Heart right ventricle (tissue), 16 donors: ENCODE measurements around the gene CHIT1. TPM values are rescaled to one million over a fixed set of nuclear protein-coding genes. Genes with fewer than 3 reads are reported as not detected.

Source experiments
- ATAC-seq, 8 donors: fragments of 200-7000 bp; cut with Tn5 transposase; one replicate each; pipeline ENCODE4 v1.9.1; 2020; ENCODE audit warnings: mild to moderate bottlenecking in 8 of 8, moderate library complexity in 8 of 8, moderate number of reproducible peaks in 1 of 8
- DNase-seq, 2 donors: peaks; one replicate each; pipeline ENCODE4 v3.0.0-alpha.2; 2020
- H3K27ac ChIP-seq, 10 donors: fragments of 200-600 bp; sonication (generic) in 2 of 10; one replicate each; pipeline versions ENCODE4 v1.5.0 to v1.8.0; 2020 to 2022; ENCODE audit warnings: mild to moderate bottlenecking in 3 of 10
- H3K27me3 ChIP-seq, 7 donors: fragments of 200-600 bp; one replicate each; pipeline ENCODE4 v1.8.0; 2021 to 2022; ENCODE audit warnings: mild to moderate bottlenecking in 2 of 7
- H3K36me3 ChIP-seq, 9 donors: fragments of 200-600 bp; sonication (generic) in 1 of 9; one replicate each; pipeline versions ENCODE4 v1.5.0 to v1.8.0; 2020 to 2022; ENCODE audit warnings: mild to moderate bottlenecking in 2 of 9
- H3K4me1 ChIP-seq, 9 donors: fragments of 200-600 bp; sonication (generic) in 1 of 9; one replicate each; pipeline versions ENCODE4 v1.5.0 to v1.8.0; 2020 to 2022; ENCODE audit warnings: mild to moderate bottlenecking in 4 of 9
- H3K4me3 ChIP-seq, 10 donors: fragments of 200-600 bp; sonication (generic) in 2 of 10; one replicate each; pipeline versions ENCODE4 v1.5.0 to v1.8.0; 2020 to 2022; ENCODE audit warnings: mild to moderate bottlenecking in 7 of 10, moderate library complexity in 2 of 10
- H3K9me3 ChIP-seq, 11 donors: fragments of 200-600 bp in 10 of 11; sonication (generic) in 2 of 11; one replicate each; pipeline versions ENCODE4 v1.5.0 to v1.8.0; 2013 to 2022; ENCODE audit warnings: mild to moderate bottlenecking in 2 of 11, control low read depth in 1 of 11, moderate library complexity in 1 of 11
- CTCF ChIP-seq, 9 donors: fragments of 200-600 bp; sonication (generic) in 2 of 9; IDR thresholded peaks; one replicate each; pipeline versions ENCODE4 v1.5.0 to v1.8.0; 2021 to 2022; ENCODE audit warnings: antibody characterized with exemption in 9 of 9, mild to moderate bottlenecking in 5 of 9, moderate library complexity in 1 of 9
- WGBS, 2 donors: extraction: QIAGEN DNeasy Blood & Tissue Kit; methylation state at CpG; one replicate each; pipeline ENCODE4 v1.1.7; 2013; ENCODE audit warnings: inconsistent platforms in 1 of 2; 5-methylcytosine and 5-hydroxymethylcytosine counted together
- intact Hi-C, 10 donors: fragments of 100-400 bp; cut with DNase I; formaldehyde crosslinking; loops; one replicate each; pipeline versions ENCODE4 v1.11.1 to v1.14.2; 2022
- polyA plus RNA-seq, 2 donors: library from polyadenylated mRNA; stranded (reverse); fragments of 200-250 nt; gene quantifications; one replicate each; pipeline ENCODE4 v1.2.3, GENCODE V29; 2013
- total RNA-seq, 10 donors: library from RNA; stranded (reverse); fragmentation: NEBNext Ultra II Directional in 3 of 10; extraction: Animal tissue kit (Norgen Biotek cat#: 25700) in 3 of 10; gene quantifications; one replicate each; pipeline versions ENCODE4 v1.2.1 to v1.2.4, GENCODE V29; 2021 to 2023
- donor health status: Arrhythmogenic right ventricular cardiomyopathy.
- donor health status: ischemic (EF 13 %, LVEDD 7.1; RV severe dilation, severe dysfunction).
- donor health status: healthy with polysubstance abuse.
- donor health status: DM: no; HTN: yes; CAD: no.
- donor health status: DM: no; HTN: no; CAD: no.
- donor health status: ischemic (EF 25% LVEDD 6.9; RV normal size, moderate dysfunction).
- donor health status: ischemic (EF 25% LVEDD 5.7; RV mildly dilated, moderate dysfunction).
- donor health status: healthy.
- donor health status: DM: yes; HTN: yes; CAD: no.
- donor health status: Ischemic cardiomyopathy.
- donor health status: ischemic (EF 35%, LVEDD 5.7; RV mildly dilated, moderate dysfunction).
- donor health status: nonischemic (EF 11% LVEDD 7.7; RV severe dilation, severe dysfunction).
- donor health status: DM: yes; HTN: yes; CAD: no.
- donor health status: PGD.
- donor health status: ischemic (EF 29% LVEDD 5.4; RV normal size, mild dysfunction).
- donor health status: nonischemic (EF 23%, LVEDD 6.1; RV moderate dilation, normal function).

Gene CHIT1
- total and polyA plus RNA-seq, 12 donors, result 0.05 to 1.3 (median 0.28) TPM; not detected in 6

- ATAC-seq (no peak), DNase-seq (no peak)
- Histone ChIP-seq H3K27me3 (peaks cover 0 to 3% (median 0%) of the 10 kb centered on the region in 7 donors), H3K36me3 (no peaks in the 10 kb centered on the region), H3K4me1 (peaks cover 0 to 38% (median 16%) of the 10 kb centered on the region in 9 donors), H3K4me3 (no peak overlapping the region), H3K27ac (no peak overlapping the region), H3K9me3 (no peaks in the 10 kb centered on the region)
- 56% methylated on average over 3 of the region's 3 CpGs for WGBS, 2 donors
- intact Hi-C loops, result no loop called here
- no peak for TF ChIP-seq CTCF (IDR thresholded peaks at IDR 0.05)
These were observed 31.8 kb downstream of the CHIT1 start for GRCh38 chr1:203197625-203198024.

GRCh38 chr1:203196371-203196770, 33.1 kb downstream of the CHIT1 start:
- ATAC-seq (no peak), DNase-seq (no peak)
- intact Hi-C loops, result no loop called here
- H3K4me1 ChIP-seq, result peaks cover 0 to 25% (median 16%) of the 10 kb centered on the region in 9 donors
- H3K9me3 ChIP-seq, result no peaks in the 10 kb centered on the region
- no peak for TF ChIP-seq CTCF (IDR thresholded peaks at IDR 0.05)
- H3K27ac ChIP-seq, result no peak overlapping the region
- H3K4me3 ChIP-seq, result no peak overlapping the region
- 74 to 88% methylated on average over 3 of the region's 3 CpGs for WGBS, 2 donors
- no peaks in the 10 kb centered on the region for H3K36me3 ChIP-seq
- H3K27me3 ChIP-seq, result peaks cover 0 to 3% (median 0%) of the 10 kb centered on the region in 7 donors

- no peak overlapping the region for H3K4me3 ChIP-seq
- no peaks in the 10 kb centered on the region for H3K36me3 ChIP-seq
- TF ChIP-seq CTCF (IDR thresholded peaks at IDR 0.05), result no peak
- H3K4me1 ChIP-seq, result peaks cover 0 to 17% (median 4%) of the 10 kb centered on the region in 9 donors
- intact Hi-C loops, result no loop called here
- DNase-seq, result no peak
- peaks cover 0 to 4% (median 0%) of the 10 kb centered on the region in 7 donors for H3K27me3 ChIP-seq
- 94 to 99% methylated on average over 2 of the region's 2 CpGs for WGBS, 2 donors
- no peak overlapping the region for H3K27ac ChIP-seq
- H3K9me3 ChIP-seq, result no peaks in the 10 kb centered on the region
- ATAC-seq, result no peak
These were observed 38.5 kb downstream of the CHIT1 start for GRCh38 chr1:203190949-203191348.

- no peak overlapping the region for H3K27ac ChIP-seq
- peaks cover 0 to 4% (median 0%) of the 10 kb centered on the region in 7 donors for H3K27me3 ChIP-seq
- TF ChIP-seq CTCF (IDR thresholded peaks at IDR 0.05), result no peak
- WGBS, 2 donors, result 66 to 78% methylated on average over 7 of the region's 7 CpGs
- no peak overlapping the region for H3K4me3 ChIP-seq
- H3K4me1 ChIP-seq, result peaks cover 0 to 17% (median 4%) of the 10 kb centered on the region in 9 donors
- intact Hi-C loops, result no loop called here
- no peaks in the 10 kb centered on the region for H3K9me3 ChIP-seq
- H3K36me3 ChIP-seq, result no peaks in the 10 kb centered on the region
- no peak for ATAC-seq
- DNase-seq, result no peak
These were observed 39.5 kb downstream of the CHIT1 start for GRCh38 chr1:203189951-203190352.
